Neural cell (in vitro differentiated cells): ENCODE data around the gene DNM3. TPM values are rescaled to one million over a fixed set of nuclear protein-coding genes. Genes with fewer than 3 reads are reported as not detected.

Experiments
- H2AFZ ChIP-seq: fragments of 200-600, 300-800 bp; sonication (generic), shearing (Covaris generic); 2 replicates; pipeline ENCODE4 v1.6.0; 2014; ENCODE audit warnings: low read depth, mild to moderate bottlenecking, antibody characterized with exemption, low read length, moderate library complexity
- H3F3A ChIP-seq: fragments of 200-600 bp; shearing (Covaris generic); 2 replicates; pipeline ENCODE4 v1.6.1; 2016; ENCODE audit warnings: mild to moderate bottlenecking, moderate library complexity, mixed read lengths, antibody characterized with exemption, low read length; ENCODE audit not compliant: insufficient read depth, poor library complexity, severe bottlenecking
- H3K27ac ChIP-seq: fragments of 200-600, 300-800 bp; sonication (generic), shearing (Covaris generic); 2 replicates; pipeline ENCODE4 v1.5.1; 2014; ENCODE audit warnings: mild to moderate bottlenecking, low read length, moderate library complexity
- H3K27me3 ChIP-seq: fragments of 300-800, 200-600 bp; sonication (generic), shearing (Covaris generic); 2 replicates; pipeline ENCODE4 v1.6.0; 2014; ENCODE audit warnings: mild to moderate bottlenecking, low read depth, low read length, moderate library complexity; ENCODE audit not compliant: insufficient read depth
- H3K36me3 ChIP-seq: fragments of 300-800, 200-600 bp; sonication (generic), shearing (Covaris generic); 2 replicates; pipeline ENCODE4 v1.5.1; 2014; ENCODE audit warnings: mild to moderate bottlenecking, antibody characterized with exemption, low read length, moderate library complexity; ENCODE audit not compliant: insufficient read depth
- H3K4me2 ChIP-seq: fragments of 300-800, 200-600 bp; sonication (generic), shearing (Covaris generic); 2 replicates; pipeline ENCODE4 v1.6.0; 2014; ENCODE audit warnings: mild to moderate bottlenecking, low read length
- H3K4me3 ChIP-seq: fragments of 300-800, 200-600 bp; sonication (generic), shearing (Covaris generic); 2 replicates; pipeline ENCODE4 v1.5.1; 2014; ENCODE audit warnings: mild to moderate bottlenecking, low read length, moderate library complexity
- H3K79me2 ChIP-seq: fragments of 200-600 bp; shearing (Covaris generic); replicated peaks from 2 replicates; pipeline ENCODE4 v1.6.0; 2014; ENCODE audit warnings: mild to moderate bottlenecking, low read length, moderate library complexity; ENCODE audit not compliant: insufficient read depth
- H3K9ac ChIP-seq: fragments of 300-800, 200-600 bp; sonication (generic), shearing (Covaris generic); 2 replicates; pipeline ENCODE4 v1.6.1; 2016; ENCODE audit warnings: mild to moderate bottlenecking, low read length, mixed read lengths
- H3K9me2 ChIP-seq: fragments of 200-600 bp; shearing (Covaris generic); 2 replicates; pipeline ENCODE4 v1.6.1; 2016; ENCODE audit warnings: mild to moderate bottlenecking, low read length, mixed read lengths; ENCODE audit not compliant: insufficient read depth
- H3K9me3 ChIP-seq: fragments of 200-600, 300-800 bp; sonication (generic), shearing (Covaris generic); 2 replicates; pipeline ENCODE4 v1.6.1; 2016; ENCODE audit warnings: mild to moderate bottlenecking, mixed run types, low read length, moderate library complexity, mixed read lengths
- H4K20me1 ChIP-seq: fragments of 200-600 bp; shearing (Covaris generic); 2 replicates; pipeline ENCODE4 v1.6.1; 2016; ENCODE audit warnings: mild to moderate bottlenecking, mixed run types; ENCODE audit not compliant: insufficient read depth
- CTCF ChIP-seq: fragments of 450-650 bp; IDR thresholded peaks from 2 replicates; pipeline ENCODE4 v1.5.1; 2014; ENCODE audit warnings: antibody characterized with exemption, mild to moderate bottlenecking, moderate library complexity; ENCODE audit not compliant: poor library complexity, severe bottlenecking
- EP300 ChIP-seq: fragments of 450-650 bp; conservative IDR thresholded peaks from 2 replicates; pipeline ENCODE4 v1.6.1; 2014; ENCODE audit warnings: antibody characterized with exemption, mild to moderate bottlenecking, moderate library complexity; ENCODE audit not compliant: poor library complexity, severe bottlenecking
- EZH2 ChIP-seq: fragments of 200-600, 300-800 bp; shearing (Covaris generic), sonication (generic); IDR thresholded peaks from 2 replicates; pipeline ENCODE4 v1.6.1; 2014; ENCODE audit warnings: antibody characterized with exemption, low read length, borderline replicate concordance, mild to moderate bottlenecking; ENCODE audit not compliant: insufficient read depth, poor library complexity, severe bottlenecking
- MXI1 ChIP-seq: fragments of 450-650 bp; conservative IDR thresholded peaks from 2 replicates; pipeline ENCODE4 v1.6.1; 2014; ENCODE audit warnings: antibody characterized with exemption, mild to moderate bottlenecking; ENCODE audit not compliant: poor library complexity, severe bottlenecking
- POLR2AphosphoS5 ChIP-seq: IDR thresholded peaks from 2 replicates; pipeline ENCODE4 v1.6.1; 2012
- RAD21 ChIP-seq: fragments of 450-650 bp; conservative IDR thresholded peaks from 2 replicates; pipeline ENCODE4 v1.6.1; 2014; ENCODE audit warnings: antibody characterized with exemption, mild to moderate bottlenecking, moderate library complexity
- REST ChIP-seq: IDR thresholded peaks from 2 replicates; pipeline ENCODE4 v1.6.1; 2012; ENCODE audit warnings: borderline replicate concordance
- SMC3 ChIP-seq: fragments of 450-650 bp; conservative IDR thresholded peaks from 2 replicates; pipeline ENCODE4 v1.6.1; 2014; ENCODE audit warnings: antibody characterized with exemption, mild to moderate bottlenecking, moderate library complexity; ENCODE audit not compliant: poor library complexity
- TAF1 ChIP-seq: IDR thresholded peaks from 2 replicates; pipeline ENCODE4 v1.6.1; 2012; ENCODE audit warnings: low read depth
- polyA plus RNA-seq: library from polyadenylated mRNA; depleted of rRNA; stranded (reverse); fragments of >200 nt; gene quantifications from 2 replicates; pipeline ENCODE4 v1.2.3, GENCODE V29; 2014

The DNM3 gene
- polyA plus RNA-seq, 1 donor from 2014 or later, result 37.1 TPM

DNA sequence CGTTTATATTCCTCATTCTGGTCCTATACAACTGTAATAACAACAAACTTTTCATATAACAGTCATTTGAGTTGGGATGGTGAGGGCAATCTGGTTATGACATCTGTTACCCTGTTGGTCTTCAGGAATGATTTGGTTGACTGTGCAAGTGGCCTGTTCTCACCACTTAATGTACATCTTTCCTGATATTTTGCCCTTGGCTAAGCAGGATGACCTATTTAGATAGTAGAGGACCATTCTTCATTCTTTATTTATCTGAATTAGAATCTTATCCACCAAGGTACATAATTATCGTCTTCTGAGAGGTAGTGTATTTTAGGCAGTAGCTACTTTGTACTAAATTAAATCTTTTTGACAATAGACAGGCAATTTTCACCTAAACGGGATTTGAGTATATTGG is 154.3 kb downstream of the DNM3 start:
- no peak for TF ChIP-seq TAF1
- TF ChIP-seq EZH2, result no peak
- no peak for TF ChIP-seq SMC3
- no peak for TF ChIP-seq REST
- no peak for TF ChIP-seq MXI1
- TF ChIP-seq CTCF, result no peak
- no peak for TF ChIP-seq EP300
- no peak for TF ChIP-seq RAD21
- TF ChIP-seq POLR2AphosphoS5, result no peak
- Histone ChIP-seq H3K9me3 (no peaks in the 10 kb centered on the region), H3K36me3 (no peaks in the 10 kb centered on the region), H3K79me2 (no peaks in the 10 kb centered on the region), H3K4me3 (no peak overlapping the region), H3K4me2 (no peak overlapping the region), H3F3A (no peaks in the 10 kb centered on the region), H3K27me3 (no peaks in the 10 kb centered on the region), H3K9me2 (no peaks in the 10 kb centered on the region), H3K27ac (no peak overlapping the region), H2AFZ (no peak overlapping the region), H4K20me1 (no peaks in the 10 kb centered on the region), H3K9ac (no peak overlapping the region)

- Histone ChIP-seq H3K27ac (no peak overlapping the region), H3K9ac (no peak overlapping the region), H3K9me2 (no peaks in the 10 kb centered on the region), H3K4me2 (no peak overlapping the region), H3K27me3 (no peaks in the 10 kb centered on the region), H2AFZ (no peak overlapping the region), H3F3A (no peaks in the 10 kb centered on the region), H3K9me3 (no peaks in the 10 kb centered on the region), H3K79me2 (no peaks in the 10 kb centered on the region), H4K20me1 (no peaks in the 10 kb centered on the region), H3K4me3 (no peak overlapping the region), H3K36me3 (no peaks in the 10 kb centered on the region)
- no peak for TF ChIP-seq POLR2AphosphoS5
- TF ChIP-seq TAF1, result no peak
- no peak for TF ChIP-seq REST
- no peak for TF ChIP-seq EP300
- TF ChIP-seq SMC3, result no peak
- TF ChIP-seq MXI1, result no peak
- no peak for TF ChIP-seq CTCF
- no peak for TF ChIP-seq EZH2
- TF ChIP-seq RAD21, result no peak
Measured at GRCh38 chr1:171997936-171998335, 156.6 kb downstream of the DNM3 start.
